ENCODE results near the gene PIK3CB. TPM values are rescaled to one million over a fixed set of nuclear protein-coding genes. Genes with fewer than 3 reads are reported as not detected.

Gene PIK3CB
- total RNA-seq, 1 experiment from 2014 or later, result 8.3 TPM

GRCh38 chr3:138673641-138674530 lies 160.8 kb downstream of the PIK3CB start:
- H4K20me1 ChIP-seq (ENCODE audit: low read length), result no peaks in the 10 kb centered on the region
- intact Hi-C loops (cut with micrococcal nuclease), result no loop called here
- no peak for TF ChIP-seq EZH2 (IDR thresholded peaks at IDR 0.05; ENCODE audit: low read length, unreplicated experiment)
- TF ChIP-seq, protein P1, sequence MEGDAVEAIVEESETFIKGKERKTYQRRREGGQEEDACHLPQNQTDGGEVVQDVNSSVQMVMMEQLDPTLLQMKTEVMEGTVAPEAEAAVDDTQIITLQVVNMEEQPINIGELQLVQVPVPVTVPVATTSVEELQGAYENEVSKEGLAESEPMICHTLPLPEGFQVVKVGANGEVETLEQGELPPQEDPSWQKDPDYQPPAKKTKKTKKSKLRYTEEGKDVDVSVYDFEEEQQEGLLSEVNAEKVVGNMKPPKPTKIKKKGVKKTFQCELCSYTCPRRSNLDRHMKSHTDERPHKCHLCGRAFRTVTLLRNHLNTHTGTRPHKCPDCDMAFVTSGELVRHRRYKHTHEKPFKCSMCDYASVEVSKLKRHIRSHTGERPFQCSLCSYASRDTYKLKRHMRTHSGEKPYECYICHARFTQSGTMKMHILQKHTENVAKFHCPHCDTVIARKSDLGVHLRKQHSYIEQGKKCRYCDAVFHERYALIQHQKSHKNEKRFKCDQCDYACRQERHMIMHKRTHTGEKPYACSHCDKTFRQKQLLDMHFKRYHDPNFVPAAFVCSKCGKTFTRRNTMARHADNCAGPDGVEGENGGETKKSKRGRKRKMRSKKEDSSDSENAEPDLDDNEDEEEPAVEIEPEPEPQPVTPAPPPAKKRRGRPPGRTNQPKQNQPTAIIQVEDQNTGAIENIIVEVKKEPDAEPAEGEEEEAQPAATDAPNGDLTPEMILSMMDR (conservative IDR thresholded peaks at IDR 0.05; ENCODE audit: low read depth, low read length), result no peak
- no peak for TF ChIP-seq EZH2phosphoT487 (IDR thresholded peaks at IDR 0.05; ENCODE audit: borderline replicate concordance, low read length)
- H3K36me3 ChIP-seq (ENCODE audit: low read depth, low read length), result peaks cover 14% of the 10 kb centered on the region
- H3K79me2 ChIP-seq (ENCODE audit: low read length), result no peaks in the 10 kb centered on the region
- H3K27ac ChIP-seq (ENCODE audit: low read length), result no peak overlapping the region
- ChIA-PET CTCF (no interaction called here), POLR2A (ENCODE audit: unreplicated experiment) (interaction anchor here (0.6 kb wide), 1 partner anchor 13 kb away, joined by 3 read pairs; no protein-coding TSS in a partner anchor)
- ATAC-seq (no peak), DNase-seq (no peak)
- no peak overlapping the region for H3K4me2 ChIP-seq (ENCODE audit: low read length)
- no TSS peak for BruUV-seq (replicated peaks)
- H3K4me1 ChIP-seq (ENCODE audit: insufficient read depth, low read length), result no peaks in the 10 kb centered on the region
- no peaks in the 10 kb centered on the region for H3K9me2 ChIP-seq (replicated peaks; ENCODE audit: low read length)
- H3K9ac ChIP-seq (ENCODE audit: low read length), result no peak overlapping the region
- no peaks in the 10 kb centered on the region for H3F3A ChIP-seq (ENCODE audit: low read length, unreplicated experiment)
- peaks cover 6% of the 10 kb centered on the region; the same call in 1 of the 2 replicates for H3K9me3 ChIP-seq (ENCODE audit: low read length)
- H3K4me3 ChIP-seq (ENCODE audit: low read length), result no peak overlapping the region
- H3K27me3 ChIP-seq (ENCODE audit: low read length), result no peaks in the 10 kb centered on the region
- H2AFZ ChIP-seq (ENCODE audit: low read length), result no peak overlapping the region

DNA sequence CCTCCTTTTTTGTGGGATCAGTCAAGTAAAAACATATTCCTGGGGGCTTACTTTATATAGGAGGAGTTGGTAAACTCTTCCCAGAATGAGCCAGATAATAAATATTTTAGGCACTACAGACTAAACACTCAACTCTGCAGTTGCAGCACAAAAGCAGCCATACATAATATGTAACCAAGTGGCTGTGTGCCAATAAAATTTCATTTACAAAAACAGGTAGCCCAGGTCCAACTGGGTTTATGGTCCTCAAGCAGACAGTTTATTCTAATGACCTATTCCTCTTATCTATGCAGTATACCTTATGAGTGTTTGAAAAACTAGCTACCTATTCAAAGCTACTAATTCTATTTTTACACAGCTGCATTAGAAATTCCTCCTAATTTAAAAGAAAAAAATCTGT lies 164.3 kb downstream of the PIK3CB start:
- no peaks in the 10 kb centered on the region for H4K20me1 ChIP-seq (ENCODE audit: low read length)
- DNase-seq (no peak), ATAC-seq (no peak)
- ChIA-PET CTCF (no interaction called here), POLR2A (ENCODE audit: unreplicated experiment) (no interaction called here)
- H3K27me3 ChIP-seq (ENCODE audit: low read length), result no peaks in the 10 kb centered on the region
- intact Hi-C loops (cut with micrococcal nuclease), result no loop called here
- H3K9me3 ChIP-seq (ENCODE audit: low read length), result no peaks in the 10 kb centered on the region
- H3K4me2 ChIP-seq (ENCODE audit: low read length), result no peak overlapping the region
- H3K4me1 ChIP-seq (ENCODE audit: insufficient read depth, low read length), result no peaks in the 10 kb centered on the region
- H3K4me3 ChIP-seq (ENCODE audit: low read length), result no peak overlapping the region
- peaks cover 3% of the 10 kb centered on the region for H3K36me3 ChIP-seq (ENCODE audit: low read depth, low read length)
- no peak overlapping the region for H3K27ac ChIP-seq (ENCODE audit: low read length)
- H3K9me2 ChIP-seq (replicated peaks; ENCODE audit: low read length), result no peaks in the 10 kb centered on the region
- no peak for TF ChIP-seq EZH2 (IDR thresholded peaks at IDR 0.05; ENCODE audit: low read length, unreplicated experiment)
- TF ChIP-seq, protein P1 (conservative IDR thresholded peaks at IDR 0.05; ENCODE audit: low read depth, low read length), result no peak
- TF ChIP-seq EZH2phosphoT487 (IDR thresholded peaks at IDR 0.05; ENCODE audit: borderline replicate concordance, low read length), result no peak
- no TSS peak for BruUV-seq (replicated peaks)
- H3F3A ChIP-seq (ENCODE audit: low read length, unreplicated experiment), result no peaks in the 10 kb centered on the region
- H3K79me2 ChIP-seq (ENCODE audit: low read length), result no peaks in the 10 kb centered on the region
- no peak overlapping the region for H3K9ac ChIP-seq (ENCODE audit: low read length)
- H2AFZ ChIP-seq (ENCODE audit: low read length), result no peak overlapping the region

DNA sequence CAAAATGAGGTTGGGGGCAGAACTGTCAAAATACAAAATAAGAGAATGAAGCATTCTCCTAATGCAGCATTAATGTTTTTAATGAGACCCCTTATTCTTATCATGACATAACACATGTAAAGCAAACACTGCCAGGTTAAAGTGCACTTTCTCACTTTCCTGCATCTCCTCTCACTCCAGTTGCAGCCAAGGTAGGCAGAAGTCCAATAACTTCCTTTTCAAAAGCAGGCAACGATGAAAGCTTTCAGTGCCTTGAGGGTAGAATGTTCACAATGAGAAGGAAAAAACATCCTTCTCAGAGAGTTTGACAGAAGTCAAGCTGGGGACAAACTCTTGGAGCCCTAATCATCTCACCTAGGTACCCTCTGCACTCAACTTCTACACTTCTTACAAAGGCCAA lies 166.6 kb downstream of the PIK3CB start:
- no peaks in the 10 kb centered on the region for H3K9me2 ChIP-seq (replicated peaks; ENCODE audit: low read length)
- no peaks in the 10 kb centered on the region for H3K27me3 ChIP-seq (ENCODE audit: low read length)
- no peaks in the 10 kb centered on the region for H3K79me2 ChIP-seq (ENCODE audit: low read length)
- H3K4me1 ChIP-seq (ENCODE audit: insufficient read depth, low read length), result no peaks in the 10 kb centered on the region
- POLR2A ChIA-PET (ENCODE audit: unreplicated experiment), result no interaction called here
- H3K4me3 ChIP-seq (ENCODE audit: low read length), result no peak overlapping the region
- no peaks in the 10 kb centered on the region for H3K9me3 ChIP-seq (ENCODE audit: low read length)
- CTCF ChIA-PET, result no interaction called here
- no peak overlapping the region for H2AFZ ChIP-seq (ENCODE audit: low read length)
- no peak overlapping the region for H3K4me2 ChIP-seq (ENCODE audit: low read length)
- no peaks in the 10 kb centered on the region for H4K20me1 ChIP-seq (ENCODE audit: low read length)
- H3K36me3 ChIP-seq (ENCODE audit: low read depth, low read length), result peaks cover 6% of the 10 kb centered on the region; the same call in 1 of the 2 replicates
- no peaks in the 10 kb centered on the region for H3F3A ChIP-seq (ENCODE audit: low read length, unreplicated experiment)
- TF ChIP-seq, protein P1 (conservative IDR thresholded peaks at IDR 0.05; ENCODE audit: low read depth, low read length), result no peak
- TF ChIP-seq EZH2phosphoT487 (IDR thresholded peaks at IDR 0.05; ENCODE audit: borderline replicate concordance, low read length) (no peak), EZH2 (IDR thresholded peaks at IDR 0.05; ENCODE audit: low read length, unreplicated experiment) (no peak)
- H3K27ac ChIP-seq (ENCODE audit: low read length), result no peak overlapping the region
- ATAC-seq (no peak), DNase-seq (no peak)
- intact Hi-C loops (cut with micrococcal nuclease), result no loop called here
- no peak overlapping the region for H3K9ac ChIP-seq (ENCODE audit: low read length)
- no TSS peak for BruUV-seq (replicated peaks)

Data from PC-3 (cell line).